CD4-positive, alpha-beta T cell treated with Interleukin-10 for 1 hour (primary cell): ENCODE measurements around the gene RAB15.
A peak's percentile ranks its signal among the peaks of the same experiment; 100 is the strongest.

Experiments used
- DNase-seq: peaks from one replicate; pipeline ENCODE4 v3.0.0-alpha.2; 2020

RAB15 gene

GRCh38 chr14:64987438-64987767, 15.3 kb upstream of the RAB15 start:
- DNase-seq: no peak

- DNase-seq: peak; percentile 95
Measured at GRCh38 chr14:64986648-64987437, 14.7 kb upstream of the RAB15 start, which contains the start of gene FNTB. Gene FNTB, plus strand, starts transcription at chr14:64986895. Its CDS starts 59 bp downstream, at chr14:64986954.

GRCh38 chr14:64983439-64984310, 11.5 kb upstream of the RAB15 start:
- peak; percentile 72 for DNase-seq

- DNase-seq: no peak
Measured at GRCh38 chr14:64979336-64980074, 7.4 kb upstream of the RAB15 start.

- no peak for DNase-seq
Measured at GRCh38 chr14:64974563-64974962, 2.4 kb upstream of the RAB15 start.

GRCh38 chr14:64973826-64974225, 1.7 kb upstream of the RAB15 start:
- DNase-seq: no peak

GRCh38 chr14:64973026-64973442, 898 bp upstream of the RAB15 start:
- no peak for DNase-seq

- DNase-seq: no peak
Measured at GRCh38 chr14:64971491-64971942, 619 bp downstream of the RAB15 start.

- no peak for DNase-seq
Measured at GRCh38 chr14:64970776-64971477, 1.2 kb downstream of the RAB15 start.

- no peak for DNase-seq
Measured at GRCh38 chr14:64970041-64970440, 2.1 kb downstream of the RAB15 start.

GRCh38 chr14:64968651-64969050, 3.5 kb downstream of the RAB15 start:
- no peak for DNase-seq

GRCh38 chr14:64968167-64968566, 4.0 kb downstream of the RAB15 start:
- DNase-seq: no peak

- DNase-seq: no peak
Measured at GRCh38 chr14:64966976-64967375, 5.2 kb downstream of the RAB15 start.

- no peak for DNase-seq
Measured at GRCh38 chr14:64965356-64966000, 6.7 kb downstream of the RAB15 start.

GRCh38 chr14:64963611-64964010, 8.5 kb downstream of the RAB15 start:
- DNase-seq: no peak

GRCh38 chr14:64960762-64961276, 11.3 kb downstream of the RAB15 start:
- no peak for DNase-seq

- no peak for DNase-seq
Measured at GRCh38 chr14:64958743-64959142, 13.4 kb downstream of the RAB15 start.

GRCh38 chr14:64958201-64958600, 13.9 kb downstream of the RAB15 start:
- DNase-seq: no peak

GRCh38 chr14:64956697-64957406, 15.3 kb downstream of the RAB15 start:
- DNase-seq: no peak

- DNase-seq: no peak
Measured at GRCh38 chr14:64955297-64955696, 16.8 kb downstream of the RAB15 start.
